GM21528 (cell line): ENCODE measurements around the gene ARHGAP8.
"Not testable (repeated sequence)": the region's sequence is repeated elsewhere in the genome, so short reads cannot be mapped to it uniquely, and the experiment has no call there.

Experiments used
- ATAC-seq: cut with Tn5 transposase; IDR thresholded peaks from one replicate; pipeline ENCODE4 v1.9.1; 2021; ENCODE audit warnings: mild to moderate bottlenecking, moderate library complexity; ENCODE audit not compliant: unreplicated experiment, low FRiP score

ARHGAP8 gene

GRCh38 chr22:44797181-44797725 is 44.9 kb downstream of the ARHGAP8 start:
- ATAC-seq = no peak

- ATAC-seq = no peak
Measured at GRCh38 chr22:44799077-44799945, 46.9 kb downstream of the ARHGAP8 start.

- not testable (repeated sequence) for ATAC-seq
Measured at GRCh38 chr22:44799946-44800634, 47.7 kb downstream of the ARHGAP8 start.

GRCh38 chr22:44801476-44801875 is 49.1 kb downstream of the ARHGAP8 start:
- no peak for ATAC-seq

GRCh38 chr22:44802071-44802700 is 49.8 kb downstream of the ARHGAP8 start:
- ATAC-seq = no peak

- no peak for ATAC-seq
Measured at GRCh38 chr22:44802956-44803355, 50.6 kb downstream of the ARHGAP8 start.

- ATAC-seq = no peak
Measured at GRCh38 chr22:44804327-44804726, 52.0 kb downstream of the ARHGAP8 start.

- no peak for ATAC-seq
Measured at GRCh38 chr22:44805711-44806110, 53.3 kb downstream of the ARHGAP8 start.

GRCh38 chr22:44807232-44807631 is 54.9 kb downstream of the ARHGAP8 start:
- ATAC-seq = no peak

- ATAC-seq = no peak
Measured at GRCh38 chr22:44807915-44808690, 55.7 kb downstream of the ARHGAP8 start.

- ATAC-seq = no peak
Measured at GRCh38 chr22:44809456-44809855, 57.1 kb downstream of the ARHGAP8 start.

- no peak for ATAC-seq
Measured at GRCh38 chr22:44811141-44811540, 58.8 kb downstream of the ARHGAP8 start.

GRCh38 chr22:44813416-44813815 is 61.0 kb downstream of the ARHGAP8 start:
- no peak for ATAC-seq

- ATAC-seq = no peak
Measured at GRCh38 chr22:44814266-44815098, 62.1 kb downstream of the ARHGAP8 start.

GRCh38 chr22:44815099-44816070 is 63.0 kb downstream of the ARHGAP8 start:
- ATAC-seq = no peak

GRCh38 chr22:44816141-44816540 is 63.8 kb downstream of the ARHGAP8 start:
- no peak for ATAC-seq

- no peak for ATAC-seq
Measured at GRCh38 chr22:44818727-44819126, 66.4 kb downstream of the ARHGAP8 start.

- ATAC-seq = no peak
Measured at GRCh38 chr22:44819966-44820631, 67.7 kb downstream of the ARHGAP8 start.
